Muscle of arm (tissue), 12 donors: ENCODE results near the gene ELF5. TPM values are rescaled to one million over a fixed set of nuclear protein-coding genes. Genes with fewer than 3 reads are reported as not detected.

Source experiments
- DNase-seq: peaks from one replicate; pipeline ENCODE4 v3.0.0-alpha.2; 2013
- polyA plus RNA-seq, 12 donors: library from polyadenylated mRNA; unstranded; fragments of 120-200 nt; gene quantifications; one replicate each; pipeline ENCODE4 v1.2.1, GENCODE V29; 2013; ENCODE audit not compliant: insufficient read length in 12 of 12

ELF5 gene
- polyA plus RNA-seq, 12 donors = 0.07 to 27.7 (median 0.29) TPM; not detected in 3

DNA sequence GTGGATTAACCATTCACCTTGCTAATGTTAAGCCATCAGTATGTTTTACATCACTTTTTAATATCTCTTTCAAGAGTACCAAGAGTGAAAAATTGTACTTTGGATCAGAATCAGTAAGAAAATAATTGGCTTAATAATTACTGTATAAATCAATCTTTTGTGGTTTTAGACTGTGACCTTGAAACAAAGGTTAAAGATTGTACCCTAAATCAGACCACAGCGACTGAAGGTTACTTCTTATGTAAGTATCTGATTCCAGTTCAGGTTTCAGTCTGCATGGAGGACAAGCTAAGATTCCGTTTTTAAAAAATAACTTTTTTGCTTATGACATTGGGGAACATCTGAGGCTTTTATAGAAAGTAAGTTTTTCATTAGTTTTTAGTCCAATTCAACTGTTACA lies 56.0 kb downstream of the ELF5 start:
- DNase-seq = no peak

- no peak for DNase-seq
Observed at GRCh38 chr11:34454308-34455032, 59.1 kb downstream of the ELF5 start.

- DNase-seq = no peak
Observed at GRCh38 chr11:34451053-34451452, 62.5 kb downstream of the ELF5 start.

DNA sequence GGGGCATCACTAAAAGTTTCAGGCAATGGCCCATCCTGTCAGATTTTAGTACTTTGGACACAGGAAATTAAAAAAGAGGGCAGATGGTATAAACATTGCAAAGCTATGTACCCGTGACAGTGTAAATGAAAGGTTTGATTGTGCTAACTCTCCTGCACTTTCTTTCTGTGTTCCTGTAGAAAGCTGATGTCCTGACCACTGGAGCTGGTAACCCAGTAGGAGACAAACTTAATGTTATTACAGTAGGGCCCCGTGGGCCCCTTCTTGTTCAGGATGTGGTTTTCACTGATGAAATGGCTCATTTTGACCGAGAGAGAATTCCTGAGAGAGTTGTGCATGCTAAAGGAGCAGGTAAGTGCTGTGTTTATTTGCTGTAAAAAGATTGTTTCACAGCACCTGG lies 64.6 kb downstream of the ELF5 start:
- DNase-seq = no peak

DNA sequence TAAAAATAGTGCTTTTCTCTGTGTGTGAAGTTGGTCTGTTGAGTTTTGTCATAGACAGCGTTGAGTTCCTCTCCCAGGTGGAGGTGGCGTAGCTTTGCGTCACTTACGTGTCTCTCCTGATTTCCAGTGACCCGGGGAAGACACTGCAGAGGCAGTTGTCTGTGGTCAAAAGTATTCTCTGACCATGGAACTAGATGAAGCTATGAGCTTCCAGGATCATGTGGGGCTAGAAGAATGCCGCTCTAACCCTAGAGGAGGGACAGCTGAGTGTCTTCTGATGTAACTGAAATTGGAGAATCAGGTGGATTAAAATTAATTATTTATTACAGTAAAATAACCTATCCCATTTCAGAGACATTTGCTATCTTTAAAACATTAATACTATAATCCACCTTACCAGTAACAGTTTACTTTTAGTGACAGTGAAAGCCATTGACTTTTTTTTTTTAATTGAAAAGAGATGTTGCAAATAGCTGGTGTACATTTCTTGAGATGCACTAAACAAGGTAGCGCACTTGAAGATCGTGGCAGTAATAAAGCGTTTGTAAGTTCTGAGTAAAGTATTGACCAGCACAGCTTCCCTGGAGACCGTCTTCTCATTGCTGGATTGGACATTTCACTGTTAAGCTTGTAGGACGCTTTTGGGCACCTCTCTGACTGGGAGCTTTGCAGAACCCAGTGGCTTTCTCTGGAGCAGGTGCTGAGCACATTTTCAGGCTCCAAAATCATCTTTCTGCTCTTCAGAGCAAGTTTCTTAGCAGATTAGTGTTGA lies 65.2 kb downstream of the ELF5 start:
- no peak for DNase-seq

DNA sequence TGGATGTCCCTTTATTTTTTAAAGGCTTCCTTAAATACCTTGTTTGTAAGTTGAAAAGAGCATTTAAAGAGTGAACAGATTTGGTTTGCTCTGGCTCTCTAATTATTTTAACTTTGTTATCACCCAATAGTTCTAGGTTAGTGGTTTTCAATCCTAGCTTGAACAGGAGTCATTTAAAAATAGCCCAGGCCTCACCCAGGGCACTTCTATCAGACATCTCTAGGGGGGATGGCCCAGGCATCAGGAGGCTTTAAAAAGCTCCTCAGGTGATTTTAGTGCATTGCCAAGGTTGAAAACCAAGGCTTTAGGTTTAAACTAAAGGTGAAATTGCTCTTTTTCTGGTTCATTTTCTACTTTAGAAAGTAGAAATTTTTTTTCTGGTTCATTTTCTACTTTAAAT lies 66.5 kb downstream of the ELF5 start:
- DNase-seq = no peak

GRCh38 chr11:34446386-34446785 lies 67.2 kb downstream of the ELF5 start:
- DNase-seq = no peak

DNA sequence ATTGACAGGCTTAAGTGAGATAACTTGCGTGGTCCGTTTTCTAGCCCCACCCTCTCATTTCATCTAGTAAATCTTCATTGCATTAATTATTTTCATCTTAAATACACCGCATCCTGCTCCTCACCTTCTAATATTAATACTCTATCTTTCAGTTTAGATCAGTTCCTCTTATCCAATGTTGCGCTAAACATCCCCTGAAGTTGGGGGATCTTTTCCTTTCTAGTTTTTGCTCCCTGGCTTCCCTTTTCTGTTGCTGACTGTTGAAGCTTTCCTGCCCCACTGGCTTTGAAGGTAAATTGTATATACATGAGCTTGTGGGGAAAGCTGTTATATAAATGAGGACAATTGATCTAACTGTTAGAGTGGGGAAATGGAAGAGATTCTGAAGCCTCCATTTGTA lies 67.6 kb downstream of the ELF5 start:
- no peak for DNase-seq

GRCh38 chr11:34444428-34444827 lies 69.2 kb downstream of the ELF5 start:
- DNase-seq = no peak

DNA sequence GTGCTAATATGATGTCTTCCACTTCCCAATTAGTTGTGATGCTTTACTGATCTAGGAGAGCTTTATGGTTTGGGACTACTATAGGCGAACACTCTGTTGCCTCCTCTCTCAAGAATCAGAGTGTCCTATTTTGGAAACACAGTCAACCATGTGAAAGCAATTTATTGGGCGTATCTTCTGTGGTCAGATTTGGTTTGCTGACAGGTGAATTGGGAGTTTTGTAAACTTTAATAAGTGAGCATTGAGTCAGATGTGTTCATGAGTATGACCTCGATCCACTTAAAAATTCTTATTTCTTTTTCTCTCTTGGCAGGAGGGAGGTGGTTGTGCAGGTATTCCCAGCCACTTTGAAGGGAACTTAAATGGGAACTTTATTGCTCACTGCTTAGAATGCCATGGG lies 70.5 kb downstream of the ELF5 start:
- no peak for DNase-seq

DNA sequence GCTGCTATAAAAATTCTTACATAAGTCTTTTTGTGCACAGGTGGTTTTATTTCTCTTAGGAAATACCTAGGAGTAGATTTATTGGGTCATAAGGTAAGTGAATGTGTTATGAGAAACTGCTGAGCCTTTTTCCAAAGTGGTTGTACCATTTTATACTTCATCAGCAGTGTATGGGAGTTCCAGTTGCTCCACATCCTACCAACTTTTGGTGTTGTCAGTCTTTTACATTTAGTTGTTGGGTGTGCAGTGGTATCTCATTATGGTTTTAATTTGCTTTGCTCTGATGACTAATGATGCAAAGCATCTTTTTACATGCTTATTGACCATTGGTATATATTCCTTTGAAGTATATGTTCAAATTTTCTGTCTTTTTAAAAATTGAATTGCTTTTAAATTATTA lies 71.8 kb downstream of the ELF5 start:
- no peak for DNase-seq

DNA sequence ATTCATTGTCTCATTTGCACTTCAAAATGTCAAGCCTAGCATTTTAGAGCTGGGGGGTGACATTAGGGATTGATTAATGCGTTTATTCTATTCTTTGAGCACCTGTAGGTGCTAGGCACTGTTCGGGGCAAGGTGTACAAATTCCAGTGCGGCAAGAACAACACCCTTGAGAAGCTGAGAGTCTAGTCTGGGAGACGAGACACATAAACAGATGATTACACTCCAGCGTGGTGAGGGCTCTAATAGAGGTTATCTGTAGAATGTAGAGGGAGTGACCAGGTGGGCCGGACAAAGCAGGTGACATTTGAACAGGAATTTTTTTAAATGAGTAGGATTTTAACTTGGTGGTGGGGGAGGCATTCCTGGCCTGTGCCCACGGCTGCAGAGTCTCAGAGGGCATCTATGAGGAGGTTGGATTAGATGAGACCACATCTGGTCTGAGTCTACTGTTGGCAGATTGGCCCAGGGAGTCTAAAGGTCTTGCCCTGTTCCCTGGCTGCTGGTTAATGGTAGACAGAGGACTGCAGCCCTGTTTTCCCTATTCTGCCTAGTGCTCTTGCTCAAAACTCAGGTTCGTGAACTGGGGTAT lies 73.9 kb downstream of the ELF5 start:
- DNase-seq = no peak

DNA sequence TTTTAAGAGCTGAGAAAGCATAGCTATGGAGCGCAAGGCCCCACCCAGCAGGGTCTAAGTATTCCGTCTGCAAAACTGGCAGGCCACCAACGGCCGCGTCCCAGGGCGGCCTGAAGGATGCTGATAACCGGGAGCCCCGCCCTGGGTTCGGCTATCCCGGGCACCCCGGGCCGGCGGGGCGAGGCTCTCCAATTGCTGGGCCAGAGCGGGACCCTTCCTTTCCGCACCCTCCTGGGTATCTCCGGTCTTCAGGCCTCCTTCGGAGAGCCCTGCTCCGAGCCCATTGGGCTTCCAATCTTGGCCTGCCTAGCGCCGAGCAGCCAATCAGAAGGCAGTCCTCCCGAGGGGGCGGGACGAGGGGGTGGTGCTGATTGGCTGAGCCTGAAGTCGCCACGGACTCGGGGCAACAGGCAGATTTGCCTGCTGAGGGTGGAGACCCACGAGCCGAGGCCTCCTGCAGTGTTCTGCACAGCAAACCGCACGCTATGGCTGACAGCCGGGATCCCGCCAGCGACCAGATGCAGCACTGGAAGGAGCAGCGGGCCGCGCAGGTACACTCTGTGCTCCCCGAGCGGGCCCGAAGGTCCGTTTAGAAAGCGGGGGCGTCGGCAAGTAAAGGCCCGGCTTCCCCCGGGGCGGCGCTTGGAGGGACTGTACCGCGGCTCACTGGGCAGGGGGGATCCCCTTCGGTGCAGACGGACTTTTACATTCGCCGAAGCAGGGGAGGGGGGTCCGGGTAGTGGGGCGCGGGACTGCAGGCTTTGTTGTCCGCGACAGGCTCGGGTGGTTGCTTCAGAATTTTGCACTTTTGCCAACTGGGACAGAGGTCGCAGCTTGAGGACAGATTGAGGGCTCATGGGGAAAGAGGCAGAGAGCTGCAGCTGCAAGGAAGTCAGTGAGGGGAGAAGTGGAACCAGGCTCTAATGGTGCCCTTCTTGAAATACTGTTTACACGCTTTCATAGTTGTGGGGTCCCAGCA lies 74.8 kb downstream of the ELF5 start, which contains the start of gene CAT:
Gene CAT (plus strand): TSS at position 406 of the 979 bp plus-strand sequence. CDS start 80 bp downstream, at position 486.
- peak; percentile 98 for DNase-seq

- DNase-seq = no peak
Observed at GRCh38 chr11:34437224-34438125, 76.1 kb downstream of the ELF5 start.

DNA sequence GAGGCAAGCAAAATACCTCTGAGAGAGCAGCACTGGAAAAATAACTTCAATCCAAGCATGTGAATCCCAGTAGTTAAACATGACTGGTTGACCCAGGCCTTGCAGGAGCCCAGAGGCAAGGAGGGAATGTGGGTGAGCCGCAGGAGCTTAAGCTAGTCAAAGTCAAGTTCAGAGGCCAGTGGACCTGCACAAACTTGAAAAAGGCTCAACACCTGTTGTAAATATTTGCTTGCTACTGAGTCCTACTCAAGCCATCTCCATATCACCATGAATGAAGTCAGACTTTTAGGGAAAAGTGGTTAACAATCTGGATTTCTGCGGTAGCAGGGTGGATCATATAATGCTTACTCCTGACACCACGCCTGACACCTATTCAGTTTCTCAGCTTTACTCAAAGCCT lies 79.7 kb downstream of the ELF5 start:
- DNase-seq = no peak

DNA sequence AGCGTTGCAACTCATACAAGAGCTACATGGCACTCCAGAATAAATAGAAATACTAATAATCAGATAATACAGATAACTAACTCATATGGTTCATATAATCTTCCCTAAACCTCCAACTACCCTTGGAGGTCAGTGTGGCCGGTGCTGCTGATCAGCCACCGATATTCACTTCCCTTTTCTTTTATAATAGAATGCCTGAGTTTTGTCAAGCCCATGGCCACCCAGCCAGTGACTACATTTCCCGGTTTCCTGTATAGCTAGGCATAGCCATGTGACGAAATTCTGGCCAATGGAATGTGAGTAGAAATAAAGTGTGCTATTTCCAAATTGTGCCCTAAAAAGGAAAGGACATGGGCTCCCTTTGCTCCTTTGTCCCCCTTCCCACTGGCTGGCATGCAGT lies 80.8 kb downstream of the ELF5 start:
- no peak for DNase-seq

- DNase-seq = no peak
Observed at GRCh38 chr11:34431979-34432378, 81.6 kb downstream of the ELF5 start.
